OCI-LY3 (cell line): ENCODE results near the gene CCDC40.
"Not testable (repeated sequence)": the region's sequence is repeated elsewhere in the genome, so short reads cannot be mapped to it uniquely, and the experiment has no call there.

Experiments used
- H2AFZ ChIP-seq: fragments of 200-600, 300-600 bp; shearing (Covaris generic); 2 replicates; pipeline ENCODE4 v1.6.0; 2014; ENCODE audit warnings: antibody characterized with exemption, low read depth, low read length
- H3K27ac ChIP-seq: fragments of 200-600, 300-600 bp; sonication (generic); 2 replicates; pipeline ENCODE4 v1.5.1; 2014; ENCODE audit warnings: mild to moderate bottlenecking, low read length, moderate library complexity, mixed read lengths
- H3K27me3 ChIP-seq: fragments of 200-600, 300-600 bp; sonication (generic); 2 replicates; pipeline ENCODE4 v1.6.1; 2014; ENCODE audit warnings: low read depth, low read length, mixed read lengths
- H3K36me3 ChIP-seq: fragments of 200-600, 300-600 bp; sonication (generic); replicated peaks from 2 replicates; pipeline ENCODE3; 2014; ENCODE audit warnings: low read depth, low read length, mixed read lengths
- H3K4me1 ChIP-seq: fragments of 300-600, 200-600 bp; sonication (generic); 2 replicates; pipeline ENCODE4 v1.6.1; 2014; ENCODE audit warnings: low read length, mixed read lengths
- H3K4me2 ChIP-seq: fragments of 200-600, 300-600 bp; sonication (generic); 2 replicates; pipeline ENCODE4 v1.6.1; 2014; ENCODE audit warnings: low read length, mixed read lengths
- H3K4me3 ChIP-seq: fragments of 300-600, 200-600 bp; sonication (generic); 2 replicates; pipeline ENCODE4 v1.5.1; 2014; ENCODE audit warnings: antibody characterized with exemption, mild to moderate bottlenecking, low read length, moderate library complexity
- H3K79me2 ChIP-seq: fragments of 300-600, 200-600 bp; shearing (Covaris generic); 2 replicates; pipeline ENCODE4 v1.6.1; 2014; ENCODE audit warnings: mild to moderate bottlenecking, low read length, mixed read lengths
- H3K9ac ChIP-seq: fragments of 300-600, 200-600 bp; shearing (Covaris generic); 2 replicates; pipeline ENCODE4 v1.6.0; 2014; ENCODE audit warnings: mild to moderate bottlenecking, low read length, moderate library complexity
- H3K9me3 ChIP-seq: fragments of 200-600, 300-600 bp; shearing (Covaris generic); 2 replicates; pipeline ENCODE4 v1.6.1; 2014; ENCODE audit warnings: low read length, mixed read lengths; ENCODE audit not compliant: insufficient read depth
- H4K20me1 ChIP-seq: fragments of 200-600, 300-600 bp; sonication (generic); 2 replicates; pipeline ENCODE4 v1.6.1; 2016; ENCODE audit warnings: low read length, mixed read lengths; ENCODE audit not compliant: insufficient read depth
- CTCF ChIP-seq: fragments of 200-600, 300-600 bp; sonication (generic); IDR thresholded peaks from 2 replicates; pipeline ENCODE4 v1.5.1; 2014; ENCODE audit warnings: antibody characterized with exemption, low read length, low read depth
- EZH2phosphoT487 ChIP-seq: fragments of 200-600 bp; shearing (Covaris generic); IDR thresholded peaks from 2 replicates; pipeline ENCODE4 v1.6.1; 2018; ENCODE audit warnings: antibody characterized with exemption, mixed run types, low read depth

CCDC40 gene

GRCh38 chr17:80086616-80087015 lies 50.2 kb downstream of the CCDC40 start:
- Histone ChIP-seq H2AFZ (no peak overlapping the region), H3K36me3 (no peaks in the 10 kb centered on the region), H3K27ac (no peak overlapping the region), H3K4me1 (peaks cover 6% of the 10 kb centered on the region; the same call in 1 of the 2 replicates), H4K20me1 (no peaks in the 10 kb centered on the region), H3K79me2 (no peaks in the 10 kb centered on the region), H3K9ac (no peak overlapping the region), H3K27me3 (peaks cover 3% of the 10 kb centered on the region; the same call in 1 of the 2 replicates), H3K9me3 (no peaks in the 10 kb centered on the region), H3K4me3 (no peak overlapping the region), H3K4me2 (no peak overlapping the region)
- no peak for TF ChIP-seq CTCF
- TF ChIP-seq EZH2phosphoT487: no peak

- Histone ChIP-seq H3K79me2 (no peaks in the 10 kb centered on the region), H4K20me1 (no peaks in the 10 kb centered on the region), H3K4me2 (no peak overlapping the region), H3K9me3 (no peaks in the 10 kb centered on the region), H3K27ac (no peak overlapping the region), H3K27me3 (peaks cover 3% of the 10 kb centered on the region; the same call in 1 of the 2 replicates), H3K9ac (no peak overlapping the region), H3K4me3 (no peak overlapping the region), H3K36me3 (no peaks in the 10 kb centered on the region), H3K4me1 (peaks cover 3% of the 10 kb centered on the region; the same call in 1 of the 2 replicates), H2AFZ (no peak overlapping the region)
- no peak for TF ChIP-seq EZH2phosphoT487
- TF ChIP-seq CTCF: no peak
These were observed 51.2 kb downstream of the CCDC40 start for GRCh38 chr17:80087346-80088265.

GRCh38 chr17:80089762-80090161 lies 53.3 kb downstream of the CCDC40 start:
- Histone ChIP-seq H3K4me1 (no peaks in the 10 kb centered on the region), H3K4me3 (no peak overlapping the region), H2AFZ (no peak overlapping the region), H3K36me3 (no peaks in the 10 kb centered on the region), H3K9me3 (no peaks in the 10 kb centered on the region), H3K79me2 (no peaks in the 10 kb centered on the region), H3K9ac (no peak overlapping the region), H4K20me1 (no peaks in the 10 kb centered on the region), H3K4me2 (no peak overlapping the region), H3K27ac (no peak overlapping the region), H3K27me3 (peaks cover 3% of the 10 kb centered on the region; the same call in 1 of the 2 replicates)
- TF ChIP-seq CTCF: no peak
- no peak for TF ChIP-seq EZH2phosphoT487

- H3K27me3 ChIP-seq, H3K36me3 ChIP-seq, H3K79me2 ChIP-seq, H3K4me1 ChIP-seq, H3K4me2 ChIP-seq, H2AFZ ChIP-seq, H4K20me1 ChIP-seq, H3K4me3 ChIP-seq, H3K9ac ChIP-seq, H3K9me3 ChIP-seq, H3K27ac ChIP-seq: not testable (repeated sequence)
These were observed 53.7 kb downstream of the CCDC40 start for GRCh38 chr17:80090164-80090563.
